Measurements from ENCODE around the gene MBNL2. TPM values are rescaled to one million over a fixed set of nuclear protein-coding genes. Genes with fewer than 3 reads are reported as not detected.

Gene MBNL2
- total RNA-seq, 1 experiment from 2014 or later: 0.17 TPM

GRCh38 chr13:97388373-97388772, 166.2 kb downstream of the MBNL2 start:
- Histone ChIP-seq H4K91ac (ENCODE audit: insufficient read length, low read depth, low read length) (no peak overlapping the region), H4K5ac (ENCODE audit: insufficient read length, low read depth, low read length) (no peak overlapping the region), H3K27me3 (ENCODE audit: insufficient read depth, low read length) (no peaks in the 10 kb centered on the region), H2BK15ac (ENCODE audit: low read depth, low read length) (no peak overlapping the region), H3T11ph (ENCODE audit: low read length) (no peak overlapping the region), H3K27ac (ENCODE audit: insufficient read length, low read depth, low read length) (no peak overlapping the region), H3K4ac (ENCODE audit: low read depth, low read length) (no peak overlapping the region), H3K79me1 (ENCODE audit: insufficient read depth, low read depth, low read length, poor library complexity, severe bottlenecking) (no peaks in the 10 kb centered on the region), H4K8ac (replicated peaks; ENCODE audit: insufficient read length, low read depth, low read length) (no peak overlapping the region), H2BK20ac (ENCODE audit: low read depth, low read length, poor library complexity, severe bottlenecking) (no peak overlapping the region), H4K20me1 (ENCODE audit: control insufficient read depth, insufficient read depth, insufficient read length) (no peaks in the 10 kb centered on the region), H2AFZ (ENCODE audit: low read length) (no peak overlapping the region), H3K18ac (ENCODE audit: insufficient read length, low read depth, low read length) (no peak overlapping the region), H3K14ac (ENCODE audit: insufficient read depth, low read length) (no peak overlapping the region), H2BK120ac (ENCODE audit: low read depth, low read length, poor library complexity, severe bottlenecking) (no peak overlapping the region), H3K23ac (ENCODE audit: insufficient read length, low read depth, low read length) (no peak overlapping the region), H3K9ac (ENCODE audit: extremely low read depth, insufficient read length, low read length) (no peak overlapping the region), H2BK12ac (ENCODE audit: insufficient read length, low read depth, low read length) (no peak overlapping the region), H3K56ac (ENCODE audit: insufficient read length, low read depth, low read length) (no peak overlapping the region), H3K4me2 (ENCODE audit: insufficient read depth, insufficient read length, low read length) (no peak overlapping the region), H3K4me1 (ENCODE audit: insufficient read depth, low read length) (no peaks in the 10 kb centered on the region), H2AK5ac (ENCODE audit: insufficient read length, low read length) (no peak overlapping the region), H3K79me2 (ENCODE audit: insufficient read depth, low read length) (no peaks in the 10 kb centered on the region), H3K9me3 (ENCODE audit: control insufficient read depth, low read depth, low read length) (no peaks in the 10 kb centered on the region), H2BK5ac (ENCODE audit: insufficient read length, low read length) (no peak overlapping the region), H3K23me2 (ENCODE audit: insufficient read length, low read depth, low read length, poor library complexity, severe bottlenecking) (no peaks in the 10 kb centered on the region)
- DNase-seq: no peak
- TF ChIP-seq CTCF (conservative IDR thresholded peaks at IDR 0.05): no peak
- Mint-ChIP-seq H3K4me1 (no peaks in the 10 kb centered on the region), H3K27ac (peak overlapping the region in 1 of 3 experiments; percentile 25; a peak in 2 of 7 replicates), H3K9me3 (no peaks in the 10 kb centered on the region), H3K36me3 (ENCODE audit: insufficient read depth in 1 of 3, low read depth in 3 of 3) (no peaks in the 10 kb centered on the region), H3K27me3 (ENCODE audit: low read depth) (no peaks in the 10 kb centered on the region; the same call in 1 of the 2 replicates), H3K4me3 (no peak overlapping the region)
- no CpG with 5 or more reads among the region's 3 CpGs for WGBS (ENCODE audit: extremely low coverage, insufficient read length, low lambda C conversion rate)

Measured in H9 (cell line).